ENCODE results near the gene SELENOH. TPM values are rescaled to one million over a fixed set of nuclear protein-coding genes. Genes with fewer than 3 reads are reported as not detected.
A peak's percentile ranks its signal among the peaks of the same experiment; 100 is the strongest.

SELENOH gene
- total and polyA plus RNA-seq, 2 of the 8 experiments (the other 6 are each of a cell fraction or from before 2014, with no cell fraction given), result 243 to 264 TPM

GRCh38 chr11:57712256-57713150 is 28.8 kb upstream of the SELENOH start, which contains the start of gene TMX2 (continued):
- TF ChIP-seq SP1 (IDR thresholded peaks at IDR 0.05; ENCODE audit: low read depth, low read length) (peak; percentile 94), KDM4A (IDR thresholded peaks at IDR 0.05; ENCODE audit: low read depth, low read length, severe bottlenecking) (peak; percentile 37), TAF7 (optimal IDR thresholded peaks at IDR 0.05; ENCODE audit: borderline replicate concordance, low read depth, low read length) (peak; percentile 28), SP4 (IDR thresholded peaks at IDR 0.05; ENCODE audit: low read length) (0 out of 2 replicates have a peak, but pooled peaks have one; percentile 38), HDAC6 (IDR thresholded peaks at IDR 0.05; ENCODE audit: low read depth, low read length) (no peak), MAX (IDR thresholded peaks at IDR 0.05) (peak; percentile 67; the same call in 1 of the 2 replicates), CHD2 (IDR thresholded peaks at IDR 0.05; ENCODE audit: low read length) (peak; percentile 79), SUZ12 (IDR thresholded peaks at IDR 0.05; ENCODE audit: low read length) (no peak), ZNF274 (IDR thresholded peaks at IDR 0.05; ENCODE audit: borderline replicate concordance, extremely low read depth, low read length) (no peak), RFX5 (IDR thresholded peaks at IDR 0.05; ENCODE audit: borderline replicate concordance, low read depth, low read length) (no peak), TAF1 (IDR thresholded peaks at IDR 0.05; ENCODE audit: low read depth, low read length) (peak; percentile 78), GABPA (IDR thresholded peaks at IDR 0.05; ENCODE audit: borderline replicate concordance, insufficient read depth, low read length) (peak; percentile 81; the same call in 1 of the 2 replicates), POU5F1 (IDR thresholded peaks at IDR 0.05; ENCODE audit: low read depth, low read length) (no peak), CREB1 (IDR thresholded peaks at IDR 0.05) (peak; percentile 90), POLR2AphosphoS5 (IDR thresholded peaks at IDR 0.05; ENCODE audit: low read depth, low read length) (peak; percentile 86; the same call in 1 of the 2 replicates), SP2 (IDR thresholded peaks at IDR 0.05; ENCODE audit: low read length) (peak; percentile 42; the same call in 1 of the 2 replicates), BACH1 (IDR thresholded peaks at IDR 0.05; ENCODE audit: low read length) (no peak), KDM5A (IDR thresholded peaks at IDR 0.05; ENCODE audit: low read length) (peak; percentile 93), FOSL1 (IDR thresholded peaks at IDR 0.05; ENCODE audit: insufficient read depth, low read depth, low read length) (no peak), YY1 (IDR thresholded peaks at IDR 0.05; ENCODE audit: low read depth, low read length) (peak; percentile 98)
